HG03135 (cell line): ENCODE measurements around the gene C19orf33.

Experiments
- ATAC-seq: cut with Tn5 transposase; IDR thresholded peaks from one replicate; pipeline ENCODE4 v1.9.1; 2021; ENCODE audit warnings: mild to moderate bottlenecking, moderate library complexity; ENCODE audit not compliant: unreplicated experiment

The C19orf33 gene

DNA sequence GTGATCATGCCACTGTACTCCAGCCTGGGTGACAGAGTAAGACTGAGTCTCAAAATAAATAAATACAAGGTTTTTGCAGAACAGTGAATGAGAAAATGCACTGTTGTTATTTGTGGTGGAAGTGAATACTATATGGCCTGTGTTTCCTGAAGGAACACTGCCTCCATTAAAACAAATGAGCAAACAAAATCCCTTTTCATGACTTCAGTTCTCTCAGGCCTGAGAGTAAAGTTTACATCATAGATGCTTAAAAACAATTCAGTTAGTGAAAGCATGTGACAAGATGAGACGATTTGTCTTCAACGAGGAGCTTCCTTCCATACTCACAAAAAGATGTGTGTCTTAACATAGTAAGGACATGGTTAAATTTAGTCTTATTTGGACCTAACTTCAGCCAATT lies 25.3 kb upstream of the C19orf33 start:
- ATAC-seq, result no peak

DNA sequence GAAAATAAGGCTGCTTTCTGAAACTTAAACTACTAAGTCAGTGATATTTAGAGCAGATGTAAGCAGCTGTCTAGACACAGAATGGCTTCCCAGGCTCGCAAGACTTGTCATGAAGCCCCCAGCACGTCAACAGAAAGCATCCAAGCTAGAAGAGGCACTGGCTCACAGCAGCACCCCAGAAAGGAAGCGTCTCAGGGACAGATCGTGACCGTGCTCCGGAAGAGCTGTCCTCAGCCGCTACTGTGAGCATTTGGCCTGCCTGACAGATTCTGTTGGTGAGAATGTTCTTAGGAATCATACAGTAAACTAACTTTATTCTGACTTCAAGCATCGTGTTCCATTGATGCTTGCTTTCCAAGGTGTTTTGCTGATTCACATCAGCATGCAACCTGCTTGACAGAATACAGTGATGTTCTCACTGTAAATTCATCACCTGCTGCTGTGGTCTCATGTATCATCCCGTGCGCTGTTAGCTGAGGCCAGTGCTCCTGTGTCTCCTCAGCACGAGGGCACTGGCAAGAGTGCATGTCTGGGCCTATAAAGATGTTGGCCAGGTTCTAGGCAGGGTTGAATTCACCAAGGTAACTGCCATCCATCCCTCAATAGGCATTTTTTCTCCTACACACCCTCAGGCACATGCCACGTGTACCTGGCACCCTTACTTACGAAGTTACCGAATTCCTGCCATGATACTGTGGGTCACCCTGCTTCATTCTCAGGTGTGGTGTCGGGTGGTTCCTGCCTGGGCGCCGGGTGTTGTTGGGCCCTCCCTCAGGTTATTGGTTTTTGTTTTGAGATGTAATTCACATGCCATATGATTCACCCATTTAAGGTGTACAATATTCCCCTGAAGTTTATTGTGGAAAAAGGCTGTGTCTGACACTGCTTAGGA lies 23.8 kb upstream of the C19orf33 start:
- no peak for ATAC-seq

DNA sequence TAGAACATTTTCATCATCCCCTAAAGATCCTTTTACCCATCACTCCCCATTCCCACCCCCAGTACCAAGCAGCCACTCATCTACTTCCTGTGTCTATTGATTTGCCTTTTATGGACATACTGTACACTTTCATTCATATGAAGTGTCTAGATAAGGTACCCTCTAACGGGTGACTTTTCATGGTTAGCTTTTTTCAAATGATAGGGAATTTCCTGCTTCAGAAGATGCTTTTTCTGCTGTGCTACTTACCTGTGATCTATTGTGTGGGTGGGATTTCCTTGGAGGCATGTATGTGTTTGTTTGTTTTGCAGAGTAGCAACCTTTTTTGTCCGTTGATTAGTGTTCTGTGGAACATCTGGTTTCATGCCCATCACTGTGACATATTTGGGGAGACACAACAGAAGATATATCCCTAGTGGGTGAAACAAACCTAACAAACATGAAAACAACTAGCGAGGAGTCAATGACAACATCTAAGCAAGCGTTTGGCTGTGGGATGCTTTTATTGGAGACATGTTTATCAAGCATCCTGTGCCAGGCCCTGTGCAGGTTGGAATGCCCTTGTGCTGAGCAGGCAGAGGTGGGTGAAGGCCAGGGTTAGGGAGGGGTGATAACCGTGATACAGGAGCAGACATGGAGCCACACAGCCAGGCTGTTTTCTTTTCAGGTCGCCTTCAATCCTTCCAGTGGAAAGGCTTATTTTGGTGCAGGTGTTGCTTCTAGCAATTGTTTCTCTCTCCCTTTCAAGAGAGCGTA lies 22.1 kb upstream of the C19orf33 start:
- no peak for ATAC-seq

DNA sequence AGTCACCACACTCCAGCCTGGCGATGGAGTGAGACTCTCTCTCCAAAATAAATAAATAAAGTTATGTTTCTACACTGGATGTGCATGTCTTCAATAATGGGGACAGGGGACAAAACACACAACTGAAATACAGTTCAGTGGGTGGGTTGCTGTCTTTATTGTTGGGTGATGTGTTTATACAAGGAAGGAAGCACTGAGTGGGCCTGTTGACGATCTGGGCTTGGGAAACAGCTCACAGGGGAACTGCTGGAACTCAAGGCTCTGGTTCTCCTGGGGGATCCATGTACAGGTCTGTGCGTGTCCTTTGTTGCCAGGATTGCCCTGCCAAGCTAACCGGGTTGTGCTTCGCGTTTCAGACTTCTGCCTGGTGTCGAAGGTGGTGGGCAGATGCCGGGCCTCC lies 20.8 kb upstream of the C19orf33 start:
- ATAC-seq, result no peak

DNA sequence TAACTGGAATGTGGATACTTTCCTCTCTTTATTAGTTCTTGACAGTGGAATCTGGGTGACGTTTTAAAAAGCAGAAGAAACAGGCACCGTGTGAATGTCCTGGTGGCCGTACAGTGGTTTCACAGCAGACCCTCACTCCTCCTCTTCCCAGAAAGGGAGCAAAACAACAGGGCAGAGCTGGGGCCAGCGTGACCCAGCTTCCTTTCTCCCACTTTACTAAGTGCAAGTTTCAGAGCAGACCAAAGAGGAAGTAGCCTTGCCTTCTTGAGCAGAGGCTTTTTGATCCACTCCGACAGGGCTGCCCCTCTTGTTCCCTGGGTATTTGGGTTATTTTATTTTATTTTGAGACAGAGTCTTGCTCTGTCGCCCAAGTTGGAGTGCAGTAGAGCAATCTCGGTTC lies 19.6 kb upstream of the C19orf33 start:
- no peak for ATAC-seq

DNA sequence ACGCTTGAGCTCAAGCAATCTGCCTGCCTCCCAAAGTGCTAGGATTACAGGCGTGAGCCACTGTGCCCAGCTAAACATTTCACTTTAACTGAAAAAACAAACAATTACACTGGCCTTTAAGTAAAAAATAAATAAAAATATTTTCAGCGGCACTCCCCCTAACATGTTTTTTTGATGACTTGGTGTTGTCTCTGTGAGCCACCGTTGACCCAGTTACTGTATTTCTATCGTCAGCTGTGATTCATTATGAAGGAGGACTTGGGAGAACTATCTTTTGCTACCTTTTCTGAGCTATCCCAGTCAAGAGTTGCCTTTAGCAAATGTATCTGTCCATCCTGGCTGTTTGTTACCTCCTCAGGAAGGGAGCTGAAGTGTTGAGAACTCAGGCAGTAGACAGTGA lies 18.5 kb upstream of the C19orf33 start:
- ATAC-seq, result no peak

DNA sequence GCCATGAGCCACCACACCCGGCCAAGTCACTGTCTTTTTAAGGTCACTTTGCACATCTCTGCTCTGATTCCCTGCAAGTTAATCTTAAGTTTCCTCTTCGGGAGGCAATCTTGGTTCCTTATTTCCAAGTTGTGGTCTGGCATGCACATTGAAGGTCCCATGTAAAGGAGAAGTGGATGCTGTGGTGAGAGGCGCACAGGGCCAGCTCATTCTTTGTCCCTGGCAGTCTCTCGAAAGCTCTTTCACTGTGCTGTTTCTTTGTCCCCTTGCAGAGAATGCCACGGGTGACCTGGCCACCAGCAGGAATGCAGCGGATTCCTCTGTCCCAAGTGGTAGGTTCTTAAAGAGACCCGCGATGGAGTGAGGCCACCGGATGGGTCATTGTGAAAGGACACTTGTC lies 16.4 kb upstream of the C19orf33 start:
- no peak for ATAC-seq

DNA sequence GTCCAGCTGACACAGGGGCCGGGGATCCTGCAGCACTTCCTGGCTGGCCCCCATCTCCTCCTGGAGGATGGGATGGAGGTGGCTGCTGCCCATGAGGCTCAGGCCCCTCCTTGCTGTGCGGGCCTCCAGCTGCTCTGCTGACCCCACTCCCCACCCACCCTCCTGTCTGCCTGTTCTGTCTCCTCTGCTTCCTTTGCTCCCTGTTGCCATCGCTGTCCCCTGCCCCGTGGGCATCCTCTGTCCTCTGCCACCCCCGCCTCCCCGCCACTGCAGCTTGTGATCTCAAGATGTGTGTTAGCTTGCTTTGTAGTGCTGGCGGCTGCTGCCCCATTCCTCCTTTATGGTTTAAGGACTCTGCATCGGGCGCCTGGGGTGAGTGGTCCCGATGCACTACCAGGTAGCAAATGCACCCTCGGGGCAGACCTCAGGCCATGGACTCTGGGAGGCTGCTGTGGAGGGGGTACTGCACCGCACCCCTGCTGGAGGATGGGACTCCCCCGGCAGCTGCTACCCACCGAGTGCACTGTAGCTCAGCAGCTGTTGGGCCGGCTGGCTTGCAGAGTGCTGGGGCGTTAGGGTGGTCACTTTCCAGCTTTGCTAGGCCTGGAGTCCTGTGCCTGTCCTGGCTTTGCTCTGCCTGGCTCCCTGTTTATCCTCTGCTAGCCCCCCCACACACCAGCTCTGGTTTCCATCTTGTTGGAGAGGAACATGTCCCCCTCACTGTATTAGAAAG lies 15.8 kb upstream of the C19orf33 start:
- ATAC-seq, result no peak

DNA sequence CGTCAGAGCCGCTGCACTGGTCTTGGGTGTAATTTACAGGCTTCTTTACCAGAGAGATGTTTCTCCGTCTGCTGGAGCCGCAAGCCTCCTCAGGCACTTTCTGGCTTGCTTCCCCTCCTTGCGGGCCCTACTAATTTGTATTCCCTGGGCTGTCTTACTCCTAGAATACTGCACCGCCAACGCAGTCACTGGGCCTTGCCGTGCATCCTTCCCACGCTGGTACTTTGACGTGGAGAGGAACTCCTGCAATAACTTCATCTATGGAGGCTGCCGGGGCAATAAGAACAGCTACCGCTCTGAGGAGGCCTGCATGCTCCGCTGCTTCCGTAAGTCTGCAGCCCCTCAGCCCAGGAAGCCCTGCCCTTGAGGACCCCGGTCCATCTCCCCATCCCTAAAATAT lies 14.1 kb upstream of the C19orf33 start:
- ATAC-seq, result no peak

DNA sequence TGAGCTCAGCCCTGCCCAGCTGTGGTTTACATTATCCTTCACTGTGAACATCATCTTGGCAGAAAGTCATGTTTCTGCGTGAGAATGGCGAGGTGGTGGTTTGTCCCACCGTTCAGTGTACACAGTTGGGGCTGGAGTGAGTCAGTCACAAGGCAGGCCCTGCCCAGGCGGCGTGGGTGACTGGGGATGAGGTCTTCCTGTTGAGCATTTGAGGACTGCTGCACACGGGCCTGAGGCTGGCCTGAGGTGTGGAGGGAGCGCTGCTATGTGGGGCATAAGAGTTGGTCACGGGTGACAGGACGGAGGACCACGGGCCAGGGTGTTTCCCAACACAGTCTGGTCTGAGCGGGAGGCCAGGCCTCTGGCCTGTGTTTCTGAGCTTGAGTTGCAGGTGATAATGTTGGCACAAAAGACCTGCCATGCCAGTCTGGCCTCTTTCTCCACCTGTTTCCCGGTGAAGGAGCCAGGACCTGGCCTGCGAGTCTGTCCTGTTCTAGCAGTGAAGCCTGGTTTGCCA lies 13.4 kb upstream of the C19orf33 start:
- ATAC-seq, result no peak

DNA sequence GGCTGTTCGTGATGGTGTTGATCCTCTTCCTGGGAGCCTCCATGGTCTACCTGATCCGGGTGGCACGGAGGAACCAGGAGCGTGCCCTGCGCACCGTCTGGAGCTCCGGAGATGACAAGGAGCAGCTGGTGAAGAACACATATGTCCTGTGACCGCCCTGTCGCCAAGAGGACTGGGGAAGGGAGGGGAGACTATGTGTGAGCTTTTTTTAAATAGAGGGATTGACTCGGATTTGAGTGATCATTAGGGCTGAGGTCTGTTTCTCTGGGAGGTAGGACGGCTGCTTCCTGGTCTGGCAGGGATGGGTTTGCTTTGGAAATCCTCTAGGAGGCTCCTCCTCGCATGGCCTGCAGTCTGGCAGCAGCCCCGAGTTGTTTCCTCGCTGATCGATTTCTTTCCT lies 12.2 kb upstream of the C19orf33 start:
- no peak for ATAC-seq

DNA sequence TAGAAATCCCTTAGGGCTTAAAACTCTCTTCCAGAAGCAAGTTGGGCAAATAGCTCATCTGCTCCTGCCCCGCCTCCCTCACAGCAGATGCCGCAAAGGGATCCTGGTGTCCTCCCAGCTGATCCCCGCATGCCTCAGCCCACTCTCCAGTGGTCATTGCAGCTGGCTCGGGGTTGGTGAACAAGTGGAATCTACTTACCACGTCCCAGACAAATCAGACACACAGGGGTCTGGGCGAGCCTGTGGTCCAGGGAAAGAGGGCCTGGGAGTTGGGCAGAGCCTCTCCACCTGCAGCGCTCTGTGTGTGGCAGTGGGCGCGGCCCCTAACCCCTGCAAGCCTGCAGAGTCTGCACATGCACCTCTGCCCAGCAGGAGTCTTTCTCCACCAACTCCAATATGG lies 10.8 kb upstream of the C19orf33 start:
- no peak for ATAC-seq

DNA sequence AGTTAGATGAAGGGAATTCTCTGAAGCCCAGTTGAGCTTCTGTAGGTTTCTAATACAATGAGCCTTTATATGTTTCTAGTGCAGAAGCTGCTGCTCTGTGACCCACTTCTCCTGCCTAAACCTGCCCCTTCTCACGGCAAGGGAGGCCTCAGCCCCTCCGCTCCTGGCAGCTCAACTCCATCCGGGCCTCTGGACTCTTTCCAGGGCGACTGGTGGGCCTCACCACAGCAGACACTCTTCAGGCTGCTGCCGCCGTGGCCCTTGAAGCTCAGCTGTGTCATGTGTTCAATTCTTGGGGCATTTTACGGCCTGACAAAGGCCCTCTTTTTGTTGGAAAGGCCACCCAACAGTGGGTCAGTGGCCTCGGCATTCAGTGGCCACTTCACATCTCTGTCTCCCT lies 10.0 kb upstream of the C19orf33 start:
- ATAC-seq, result no peak

DNA sequence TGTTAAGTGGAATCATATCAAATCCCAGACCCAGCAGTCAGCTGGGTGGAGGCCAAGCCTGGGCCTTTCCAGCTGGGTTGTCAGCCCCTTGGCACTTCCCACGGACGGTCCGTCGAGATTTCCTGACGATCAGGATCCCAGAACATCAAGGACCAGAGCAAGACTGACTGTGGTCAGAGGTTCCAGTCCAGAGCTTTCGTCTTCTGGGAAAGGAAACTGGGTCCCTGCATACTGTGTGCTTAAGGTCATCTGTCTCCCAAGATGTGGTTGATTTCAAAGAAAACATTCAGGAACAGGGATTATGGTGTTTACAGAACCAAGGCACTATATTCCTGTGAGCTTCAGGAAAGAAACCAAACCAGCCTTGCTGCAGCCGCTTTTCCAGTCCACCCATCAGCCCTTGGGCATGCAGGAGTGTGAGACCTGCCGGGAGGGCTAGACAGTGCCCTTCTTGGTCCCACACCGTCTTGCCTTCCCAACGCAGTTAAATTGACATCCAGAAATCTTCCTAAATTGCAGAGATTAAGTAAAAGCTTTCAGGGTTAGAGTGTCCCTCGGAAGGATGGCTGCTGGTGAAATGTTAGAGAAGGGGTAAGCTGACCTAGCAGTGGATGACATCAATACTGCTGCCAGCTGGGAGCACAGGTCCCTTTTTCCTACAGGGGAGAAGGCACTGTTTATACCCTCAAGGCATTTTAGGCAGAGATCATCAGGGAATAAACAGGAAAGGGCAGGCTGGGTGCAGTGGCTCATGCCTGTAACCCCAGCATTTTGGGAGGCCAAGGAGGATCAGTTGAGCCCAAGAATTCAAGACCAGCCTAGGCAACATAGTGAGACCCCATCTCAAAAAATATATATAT lies 5.0 kb upstream of the C19orf33 start:
- no peak for ATAC-seq

DNA sequence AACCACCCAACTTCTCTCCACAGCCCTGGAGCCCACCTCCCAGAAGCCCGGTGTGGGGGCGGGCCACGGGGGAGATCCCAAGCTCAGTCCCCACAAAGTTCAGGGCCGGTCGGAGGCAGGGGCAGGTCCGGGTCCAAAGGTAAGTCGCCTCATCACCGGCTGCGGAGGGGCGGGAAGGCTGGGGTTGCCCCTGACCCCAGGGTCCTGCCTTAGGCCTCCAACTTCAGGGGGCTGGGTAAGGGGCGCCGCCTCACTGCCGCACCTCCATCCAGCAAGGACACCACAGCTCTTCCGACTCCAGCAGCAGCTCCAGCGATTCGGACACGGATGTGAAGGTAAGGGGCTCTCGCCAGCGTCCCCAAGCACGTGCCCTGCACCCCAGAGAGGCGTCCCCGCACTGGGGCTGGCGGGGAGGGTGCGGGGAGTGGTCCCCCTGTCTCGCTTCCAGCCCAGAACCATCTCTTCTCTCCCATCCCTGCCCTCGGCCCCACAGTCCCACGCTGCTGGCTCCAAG lies 358 bp downstream of the C19orf33 start:
- ATAC-seq, result no peak

DNA sequence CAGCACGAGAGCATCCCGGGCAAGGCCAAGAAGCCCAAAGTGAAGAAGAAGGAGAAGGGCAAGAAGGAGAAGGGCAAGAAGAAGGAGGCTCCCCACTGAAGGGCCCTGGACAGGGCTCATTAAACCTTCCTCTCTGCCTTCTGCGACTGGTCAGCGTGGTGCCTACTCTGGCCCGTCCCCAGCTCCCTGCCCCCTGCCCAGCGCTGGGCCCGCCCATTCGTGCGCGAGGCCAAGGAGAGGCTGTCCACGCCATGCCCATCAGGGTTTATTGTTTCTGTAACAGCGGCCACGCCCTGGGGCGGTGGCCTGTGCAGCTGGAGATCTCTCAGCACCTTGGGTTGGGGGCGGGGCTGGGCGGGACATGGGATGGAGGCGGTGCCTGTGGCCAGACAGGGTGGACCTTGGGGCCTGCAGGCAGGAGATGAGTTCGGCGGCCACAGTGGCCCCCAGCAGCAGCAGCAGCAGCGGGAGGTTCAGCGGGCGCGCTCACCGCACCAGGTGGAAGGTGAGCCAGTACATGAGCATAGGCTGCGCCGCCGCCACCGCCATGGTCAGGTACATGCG lies 897 bp downstream of the C19orf33 start:
- no peak for ATAC-seq

DNA sequence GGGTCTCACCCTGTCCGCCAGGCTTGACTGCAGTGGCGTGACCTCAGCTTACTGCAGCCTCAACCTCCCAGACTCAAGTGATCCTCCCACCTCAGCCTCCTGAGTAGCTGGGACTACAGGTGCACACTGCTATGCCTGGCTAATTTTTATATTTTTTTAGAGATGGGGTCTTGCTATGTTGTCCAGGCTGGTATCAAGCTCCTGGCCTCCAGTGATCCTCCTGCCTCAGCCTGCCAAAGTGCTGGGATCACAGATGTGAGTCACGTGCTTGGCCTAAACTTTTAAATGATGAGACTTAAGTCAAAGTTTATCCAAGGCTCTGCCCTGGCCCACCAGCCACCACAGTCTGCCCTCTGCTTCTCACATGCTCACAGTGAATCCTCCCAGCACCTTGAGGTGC lies 2.2 kb downstream of the C19orf33 start:
- no peak for ATAC-seq

DNA sequence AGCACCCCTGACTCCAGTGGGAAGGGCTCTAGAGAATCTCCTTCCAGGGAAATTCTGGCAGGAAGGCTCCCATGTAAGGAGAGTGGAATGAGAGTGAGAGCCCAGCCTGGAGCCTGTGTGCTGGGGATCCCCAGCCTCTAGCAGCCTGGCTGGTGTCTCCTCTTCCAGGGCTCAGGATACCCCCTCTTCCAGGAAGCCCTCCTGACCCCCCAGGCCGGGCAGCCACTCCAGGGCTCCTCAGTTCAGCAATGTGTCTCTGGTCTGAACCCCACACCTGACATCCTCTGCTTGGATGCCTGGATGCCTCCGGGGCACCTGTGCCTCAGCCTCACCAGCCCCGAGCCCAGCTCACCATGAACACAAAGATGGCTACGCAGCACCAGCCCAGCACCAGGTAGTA lies 3.0 kb downstream of the C19orf33 start:
- ATAC-seq, result no peak

DNA sequence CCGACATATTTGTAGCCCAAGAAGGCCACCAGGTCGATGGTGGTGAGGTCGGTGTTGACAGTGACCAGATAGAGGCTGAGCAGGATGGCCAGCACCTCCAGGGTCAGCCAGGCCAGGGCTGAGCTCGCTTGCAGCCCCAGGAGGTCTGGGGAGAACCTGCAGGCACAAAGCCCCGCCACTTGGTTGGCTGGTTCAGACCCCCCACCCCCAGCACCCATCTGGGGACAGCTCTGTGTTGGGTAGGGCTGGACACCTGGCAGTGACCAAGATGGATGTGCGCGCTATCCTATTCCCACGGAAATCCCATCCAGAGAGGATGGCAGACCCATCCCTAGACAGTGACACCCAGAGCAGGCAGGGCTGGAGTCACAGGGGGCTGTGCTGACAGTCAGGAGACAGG lies 3.5 kb downstream of the C19orf33 start:
- no peak for ATAC-seq
